Ovary (tissue), 9 donors: ENCODE data around the gene RPP25L. TPM values are rescaled to one million over a fixed set of nuclear protein-coding genes. Genes with fewer than 3 reads are reported as not detected.

Experiments used
- DNase-seq, 5 donors: peaks; one replicate each; pipeline ENCODE4 v3.0.0-alpha.2; 2019 to 2020
- H3K27ac ChIP-seq, 2 donors: fragments of 200-600 bp; one replicate each; pipeline versions ENCODE4 v1.5.1 to v1.8.0; 2019 to 2022
- H3K27me3 ChIP-seq: fragments of 200-600 bp; one replicate; pipeline ENCODE4 v1.8.0; 2022
- H3K36me3 ChIP-seq: fragments of 200-600 bp; sonication (generic); one replicate; pipeline ENCODE4 v1.5.1; 2019
- H3K4me1 ChIP-seq: one replicate; pipeline ENCODE4 v1.8.1; 2013; ENCODE audit warnings: mild to moderate bottlenecking, moderate library complexity; ENCODE audit not compliant: insufficient read depth
- H3K4me3 ChIP-seq: fragments of 200-600 bp; sonication (generic); one replicate; pipeline ENCODE4 v1.5.1; 2017
- H3K9me3 ChIP-seq, 2 donors: fragments of 200-600 bp in 1 of 2; sonication (generic) in 1 of 2; one replicate each; pipeline versions ENCODE4 v1.5.1 to v1.8.1; 2013 to 2019; ENCODE audit warnings: mild to moderate bottlenecking in 1 of 2, moderate library complexity in 1 of 2
- CTCF ChIP-seq, 3 donors: fragments of 450-650 bp in 2 of 3; fragments of 200-600 bp in 1 of 3; IDR thresholded peaks; one replicate each; pipeline versions ENCODE4 v1.5.1 to v1.8.0; 2016 to 2022; ENCODE audit warnings: antibody characterized with exemption in 3 of 3, mild to moderate bottlenecking in 1 of 3
- EP300 ChIP-seq: sonication (generic); formaldehyde crosslinking; IDR thresholded peaks from one replicate; pipeline ENCODE4 v1.6.1; 2017; ENCODE audit warnings: antibody characterized with exemption
- POLR2A ChIP-seq: fragments of 450-650 bp; IDR thresholded peaks from one replicate; pipeline ENCODE4 v1.6.1; 2017; ENCODE audit warnings: antibody characterized with exemption, mild to moderate bottlenecking, moderate library complexity
- WGBS, 3 donors: extraction: QIAGEN DNeasy Blood & Tissue Kit in 1 of 3; methylation state at CpG; one replicate each; pipeline versions ENCODE4 v1.1.5 to v1.1.7; 2013 to 2017; 5-methylcytosine and 5-hydroxymethylcytosine counted together
- intact Hi-C, 4 donors: fragments of 100-400 bp; cut with DNase I; formaldehyde crosslinking; loops; one replicate each; pipeline versions ENCODE4 v1.11.0 to v1.15.1; 2022 to 2023
- polyA plus RNA-seq, 2 donors: library from polyadenylated mRNA; stranded (reverse); fragments of 200-250 nt in 1 of 2; fragments of 350-450 nt in 1 of 2; fragmentation: Illumina TruSeq in 1 of 2; extraction: RNeasy Lipid Tissue Mini Kit (QIAGEN cat#74804) in 1 of 2; gene quantifications; one replicate each; pipeline ENCODE4 v1.2.3, GENCODE V29; 2013 to 2014
- total RNA-seq, 7 donors: library from RNA; depleted of rRNA in 2 of 7; stranded (reverse); fragments of >200 nt in 2 of 7; fragmentation: NEBNext Ultra II Directional in 3 of 7; extraction: Animal tissue kit (Norgen Biotek cat#: 25700) in 3 of 7; gene quantifications; one replicate each; pipeline versions ENCODE4 v1.1.0 to v1.2.4, GENCODE V29; 2016 to 2023
- donor health status: DM: no; HTN: no; CAD: no; lungs with moderate emphysema.
- donor health status: DM: no; HTN: no; CAD: no.
- donor health status: Bipolar disorder and iron deficiency.
- donor health status: DM: yes; HTN: yes; CAD: no.
- donor health status: DM: no; HTN: no; CAD: no.
- donor health status: DM: yes; HTN: yes; CAD: no.

The RPP25L gene
- total and polyA plus RNA-seq, 9 donors = 5.4 to 28.8 (median 20.6) TPM

GRCh38 chr9:34651876-34652601 is 40.1 kb upstream of the RPP25L start, which contains the start of gene IL11RA:
Gene IL11RA, plus strand, starts transcription at chr9:34652185. Its CDS starts 3,033 bp downstream, at chr9:34655218.
- H3K4me3 ChIP-seq = peak within 1 kb of the TSS; percentile 36
- H3K4me1 ChIP-seq = peaks cover 46% of the 10 kb centered on the region
- peak; percentile 90 to 94 (median 90) for DNase-seq
- intact Hi-C loops = no loop called here
- no peaks in the 10 kb centered on the region for H3K9me3 ChIP-seq
- 1 to 7% (median 3%) methylated on average over 23 to 24 of the region's 24 CpGs for WGBS, 3 donors
- H3K27me3 ChIP-seq = no peaks in the 10 kb centered on the region
- peak within 1 kb of the TSS; percentile 71 to 81 for H3K27ac ChIP-seq
- H3K36me3 ChIP-seq = no peaks in the 10 kb centered on the region
- peak; percentile 35 for TF ChIP-seq POLR2A
- no peak for TF ChIP-seq EP300
- TF ChIP-seq CTCF (IDR thresholded peaks at IDR 0.05) = peak in 1 of 3 donors; percentile 6

GRCh38 chr9:34651321-34651720 is 39.4 kb upstream of the RPP25L start:
- Histone ChIP-seq H3K27me3 (no peaks in the 10 kb centered on the region), H3K27ac (peak overlapping the region in 1 of 2 donors; percentile 81), H3K9me3 (no peaks in the 10 kb centered on the region), H3K4me3 (peak overlapping the region; percentile 36), H3K4me1 (peaks cover 46% of the 10 kb centered on the region), H3K36me3 (no peaks in the 10 kb centered on the region)
- DNase-seq = peak in 4 of 5 donors; percentile 52 to 58 (median 56)
- intact Hi-C loops = no loop called here
- 26 to 36% (median 27%) methylated on average over 4 of the region's 4 CpGs for whole genome bisulfite sequencing, 3 donors
- TF ChIP-seq POLR2A (no peak), CTCF (IDR thresholded peaks at IDR 0.05) (no peak), EP300 (no peak)

- Histone ChIP-seq H3K9me3 (no peaks in the 10 kb centered on the region), H3K4me3 (no peak overlapping the region), H3K27ac (peak overlapping the region in 1 of 2 donors; percentile 81), H3K27me3 (no peaks in the 10 kb centered on the region), H3K36me3 (no peaks in the 10 kb centered on the region), H3K4me1 (peaks cover 48% of the 10 kb centered on the region)
- TF ChIP-seq EP300 = no peak
- TF ChIP-seq POLR2A = no peak
- intact Hi-C loops = no loop called here
- peak in 4 of 5 donors; percentile 48 to 71 (median 64) for DNase-seq
- WGBS, 3 donors = 37 to 49% (median 42%) methylated on average over 5 of the region's 5 CpGs
These were observed 38.9 kb upstream of the RPP25L start for GRCh38 chr9:34650816-34651215.

GRCh38 chr9:34648673-34649072 is 36.8 kb upstream of the RPP25L start:
- peaks cover 33% of the 10 kb centered on the region for H3K4me1 ChIP-seq
- H3K4me3 ChIP-seq = no peak overlapping the region
- H3K27me3 ChIP-seq = no peaks in the 10 kb centered on the region
- H3K9me3 ChIP-seq = no peaks in the 10 kb centered on the region
- no peak for DNase-seq
- WGBS, 3 donors = 90 to 94% (median 93%) methylated on average over 8 of the region's 8 CpGs
- TF ChIP-seq POLR2A = no peak
- no peak for TF ChIP-seq CTCF (IDR thresholded peaks at IDR 0.05)
- no peak for TF ChIP-seq EP300
- intact Hi-C loops = no loop called here
- H3K27ac ChIP-seq = no peak overlapping the region
- no peaks in the 10 kb centered on the region for H3K36me3 ChIP-seq

GRCh38 chr9:34647651-34648050 is 35.8 kb upstream of the RPP25L start:
- H3K4me1 ChIP-seq = peaks cover 24% of the 10 kb centered on the region
- peak overlapping the region in 1 of 2 donors; percentile 54 for H3K27ac ChIP-seq
- TF ChIP-seq EP300 = no peak
- no peak for TF ChIP-seq POLR2A
- TF ChIP-seq CTCF (IDR thresholded peaks at IDR 0.05) = no peak
- WGBS, 3 donors = 56 to 77% (median 58%) methylated on average over 10 of the region's 10 CpGs
- intact Hi-C loops = no loop called here
- H3K9me3 ChIP-seq = no peaks in the 10 kb centered on the region
- DNase-seq = no peak
- peak overlapping the region; percentile 82 for H3K4me3 ChIP-seq
- no peaks in the 10 kb centered on the region for H3K36me3 ChIP-seq
- no peaks in the 10 kb centered on the region for H3K27me3 ChIP-seq
